Keratinocyte (primary cell): Measurements from ENCODE around the gene HPCAL1. TPM values are rescaled to one million over a fixed set of nuclear protein-coding genes. Genes with fewer than 3 reads are reported as not detected.
A peak's percentile ranks its signal among the peaks of the same experiment; 100 is the strongest.
"Not testable (repeated sequence)": the region's sequence is repeated elsewhere in the genome, so short reads cannot be mapped to it uniquely, and the experiment has no call there.

Experiments used
- DNase-seq: peaks from one replicate; pipeline ENCODE4 v3.0.0-alpha.2; 2011; ENCODE audit warnings: low read depth, missing footprints, low spot score
- FAIRE-seq: peaks from 2 replicates; lab custom pipeline; 2011; peaks lifted over from hg19 to GRCh38; lab: Jason Lieb, UNC
- H2AFZ ChIP-seq: 2 replicates; pipeline ENCODE4 v1.6.0; 2012; ENCODE audit warnings: low read length, control low read depth, inconsistent platforms; ENCODE audit not compliant: control insufficient read depth
- H3K27ac ChIP-seq: 2 replicates; pipeline ENCODE4 v1.5.1; 2011; ENCODE audit warnings: low read length; ENCODE audit not compliant: control insufficient read depth, insufficient read depth
- H3K27me3 ChIP-seq: 3 replicates; pipeline ENCODE4 v1.6.0; 2011; ENCODE audit warnings: low read length; ENCODE audit not compliant: control insufficient read depth, insufficient read depth; ENCODE audit errors: extremely low read depth
- H3K36me3 ChIP-seq, 2 experiments: 2 replicates in 1 of 2; 3 replicates in 1 of 2; pipeline ENCODE4 v1.5.1; 2011; ENCODE audit warnings: low read length in 2 of 2, mild to moderate bottlenecking in 1 of 2; ENCODE audit not compliant: control insufficient read depth in 2 of 2, insufficient read depth in 2 of 2; ENCODE audit errors: extremely low read depth in 1 of 2
- H3K4me1 ChIP-seq: 3 replicates; pipeline ENCODE4 v1.5.1; 2011; ENCODE audit warnings: low read length; ENCODE audit not compliant: control insufficient read depth, insufficient read depth; ENCODE audit errors: extremely low read depth
- H3K4me2 ChIP-seq: 3 replicates; pipeline ENCODE4 v1.6.0; 2011; ENCODE audit warnings: low read depth, low read length; ENCODE audit not compliant: control insufficient read depth, insufficient read depth; ENCODE audit errors: extremely low read depth
- H3K4me3 ChIP-seq, 3 experiments: fragments of 200-600 bp in 1 of 3; sonication (generic) in 1 of 3; 2 replicates in 2 of 3; 3 replicates in 1 of 3; pipeline ENCODE4 v1.5.1; 2011 to 2016; ENCODE audit warnings: low read length in 3 of 3, mild to moderate bottlenecking in 3 of 3, control low read depth in 2 of 3, inconsistent platforms in 1 of 3, low read depth in 1 of 3, mixed read lengths in 1 of 3, mixed run types in 1 of 3, moderate library complexity in 1 of 3; ENCODE audit not compliant: control insufficient read depth in 2 of 3, insufficient read depth in 2 of 3; ENCODE audit errors: extremely low read depth in 1 of 3
- H3K79me2 ChIP-seq: 2 replicates; pipeline ENCODE4 v1.6.0; 2012; ENCODE audit warnings: low read length; ENCODE audit not compliant: control insufficient read depth, insufficient read depth
- H3K9ac ChIP-seq: 3 replicates; pipeline ENCODE4 v1.6.0; 2011; ENCODE audit warnings: low read length; ENCODE audit not compliant: control insufficient read depth, insufficient read depth; ENCODE audit errors: extremely low read depth
- H3K9me1 ChIP-seq: 3 replicates; pipeline ENCODE4 v1.6.0; 2011; ENCODE audit warnings: low read length; ENCODE audit not compliant: control insufficient read depth, insufficient read depth; ENCODE audit errors: extremely low read depth
- H3K9me3 ChIP-seq: 2 replicates; pipeline ENCODE4 v1.5.1; 2012; ENCODE audit warnings: low read depth, low read length; ENCODE audit not compliant: control insufficient read depth
- H4K20me1 ChIP-seq: 3 replicates; pipeline ENCODE4 v1.6.0; 2011; ENCODE audit warnings: low read length; ENCODE audit not compliant: control insufficient read depth, insufficient read depth; ENCODE audit errors: extremely low read depth
- CTCF ChIP-seq, 3 experiments: IDR thresholded peaks in 1 of 3; conservative IDR thresholded peaks in 1 of 3; optimal IDR thresholded peaks in 1 of 3; 2 replicates in 2 of 3; 3 replicates in 1 of 3; pipeline versions ENCODE3 to v1.5.1; 2011; ENCODE audit warnings: low read length in 3 of 3, mild to moderate bottlenecking in 3 of 3, moderate library complexity in 2 of 3, control low read depth in 1 of 3, inconsistent platforms in 1 of 3; ENCODE audit not compliant: insufficient read depth in 2 of 3; ENCODE audit errors: extremely low read depth in 1 of 3
- EZH2 ChIP-seq: IDR thresholded peaks from one replicate; pipeline ENCODE4 v1.6.1; 2012; ENCODE audit warnings: inconsistent platforms, mild to moderate bottlenecking, low read length, moderate library complexity
- dilution Hi-C: fragments of 300-500 bp; cut with MboI; formaldehyde crosslinking; loops from one replicate; pipeline ENCODE4 v1.7.0; 2020; ENCODE audit warnings: low sequenced_read_pairs; ENCODE audit not compliant: extremely low pct_ligation_motif_present
- polyA plus RNA-seq, 5 experiments: library from polyadenylated mRNA; depleted of rRNA in 3 of 5; stranded (reverse) in 3 of 5; stranded (forward) in 1 of 5; unstranded in 1 of 5; fragments of >200 nt; gene quantifications; 1 replicate in 1 of 5; 2 replicates in 3 of 5; 3 replicates in 1 of 5; pipeline versions ENCODE4 v1.2.1 to v1.2.3, GENCODE V29; 2011 to 2012; ENCODE audit warnings: missing spikeins in 2 of 5, low read depth in 1 of 5, low replicate concordance in 1 of 5

Gene HPCAL1
- polyA plus RNA-seq, 1 donor (not counting 4 experiments of a cell fraction or from before 2014, with no cell fraction given): 18.0 TPM

- H3K36me3 ChIP-seq: no peaks in the 10 kb centered on the region
- peak overlapping the region; percentile 30 for H3K4me2 ChIP-seq
- dilution Hi-C loops: no loop called here
- H4K20me1 ChIP-seq: no peaks in the 10 kb centered on the region
- FAIRE-seq (no peak), DNase-seq (no peak)
- no peaks in the 10 kb centered on the region for H3K27me3 ChIP-seq
- H3K27ac ChIP-seq: no peak overlapping the region
- H3K79me2 ChIP-seq: no peaks in the 10 kb centered on the region
- H2AFZ ChIP-seq: no peak overlapping the region
- H3K4me1 ChIP-seq: peaks cover 12% of the 10 kb centered on the region
- H3K9ac ChIP-seq: no peak overlapping the region
- H3K9me1 ChIP-seq: no peaks in the 10 kb centered on the region
- no peaks in the 10 kb centered on the region for H3K9me3 ChIP-seq
- no peak overlapping the region for H3K4me3 ChIP-seq
- TF ChIP-seq CTCF (optimal IDR thresholded peaks at IDR 0.05 in 1 of 3, IDR thresholded peaks at IDR 0.05 in 1 of 3, conservative IDR thresholded peaks at IDR 0.05 in 1 of 3; ENCODE audit: extremely low read depth in 1 of 3, insufficient read depth in 2 of 3, low read length in 3 of 3) (no peak), EZH2 (no peak)
These were observed 5.4 kb upstream of the HPCAL1 start for GRCh38 chr2:10297191-10297830.

- H4K20me1 ChIP-seq: no peaks in the 10 kb centered on the region
- TF ChIP-seq EZH2: no peak
- no peak for TF ChIP-seq CTCF (optimal IDR thresholded peaks at IDR 0.05 in 1 of 3, IDR thresholded peaks at IDR 0.05 in 1 of 3, conservative IDR thresholded peaks at IDR 0.05 in 1 of 3; ENCODE audit: extremely low read depth in 1 of 3, insufficient read depth in 2 of 3, low read length in 3 of 3)
- peak; percentile 67 for FAIRE-seq
- peak; percentile 40 for DNase-seq
- H3K4me1 ChIP-seq: peaks cover 12% of the 10 kb centered on the region
- dilution Hi-C loops: no loop called here
- H2AFZ ChIP-seq: no peak overlapping the region
- no peaks in the 10 kb centered on the region for H3K36me3 ChIP-seq
- H3K9me1 ChIP-seq: no peaks in the 10 kb centered on the region
- no peak overlapping the region for H3K4me3 ChIP-seq
- no peaks in the 10 kb centered on the region for H3K27me3 ChIP-seq
- peak overlapping the region; percentile 39 for H3K27ac ChIP-seq
- no peak overlapping the region for H3K9ac ChIP-seq
- H3K9me3 ChIP-seq: no peaks in the 10 kb centered on the region
- no peaks in the 10 kb centered on the region for H3K79me2 ChIP-seq
- peak overlapping the region; percentile 30 for H3K4me2 ChIP-seq
These were observed 4.7 kb upstream of the HPCAL1 start for GRCh38 chr2:10297959-10298531.

- peaks cover 12% of the 10 kb centered on the region for H3K4me1 ChIP-seq
- H3K9ac ChIP-seq, H3K9me1 ChIP-seq, H3K9me3 ChIP-seq, H3K27me3 ChIP-seq, DNase-seq, H3K4me2 ChIP-seq, H3K27ac ChIP-seq, H3K79me2 ChIP-seq, dilution Hi-C loops, H3K36me3 ChIP-seq, H4K20me1 ChIP-seq, FAIRE-seq, H3K4me3 ChIP-seq, H2AFZ ChIP-seq: not testable (repeated sequence)
These were observed 3.9 kb upstream of the HPCAL1 start for GRCh38 chr2:10298777-10299176.
